Smooth muscle cell (in vitro differentiated cells): ENCODE measurements around the gene LRRC4. TPM values are rescaled to one million over a fixed set of nuclear protein-coding genes. Genes with fewer than 3 reads are reported as not detected.

Experiments
- DNase-seq: peaks from one replicate; lab custom pipeline; 2025; ENCODE audit not compliant: unreplicated experiment; lab: John Stamatoyannopoulos, UW
- H2AFZ ChIP-seq: fragments of 200-600 bp; sonication (generic); 2 replicates; pipeline ENCODE4 v1.6.0; 2016; ENCODE audit warnings: antibody characterized with exemption, low read depth, mild to moderate bottlenecking
- H3F3A ChIP-seq: fragments of 200-600 bp; sonication (generic); 2 replicates; pipeline ENCODE4 v1.6.0; 2017; ENCODE audit warnings: antibody characterized with exemption, low read depth
- H3K27ac ChIP-seq: fragments of 200-600 bp; sonication (generic); 2 replicates; pipeline ENCODE4 v1.5.1; 2016; ENCODE audit warnings: low read depth, mild to moderate bottlenecking
- H3K27me3 ChIP-seq: fragments of 200-600 bp; sonication (generic); 2 replicates; pipeline ENCODE4 v1.6.1; 2016; ENCODE audit warnings: low read depth, mild to moderate bottlenecking
- H3K36me3 ChIP-seq: fragments of 200-600 bp; sonication (generic); 2 replicates; pipeline ENCODE4 v1.5.1; 2016; ENCODE audit warnings: low read depth
- H3K4me1 ChIP-seq: fragments of 200-600 bp; sonication (generic); 2 replicates; pipeline ENCODE4 v1.5.1; 2016; ENCODE audit warnings: low read depth
- H3K4me2 ChIP-seq: fragments of 200-600 bp; sonication (generic); 2 replicates; pipeline ENCODE4 v1.6.0; 2016; ENCODE audit warnings: mild to moderate bottlenecking
- H3K4me3 ChIP-seq: fragments of 200-600 bp; sonication (generic); 2 replicates; pipeline ENCODE4 v1.5.1; 2016; ENCODE audit warnings: mild to moderate bottlenecking
- H3K79me2 ChIP-seq: fragments of 200-600 bp; sonication (generic); 2 replicates; pipeline ENCODE4 v1.6.0; 2016; ENCODE audit warnings: low read depth, mild to moderate bottlenecking
- H3K9ac ChIP-seq: fragments of 200-600 bp; sonication (generic); 2 replicates; pipeline ENCODE4 v1.6.0; 2016; ENCODE audit warnings: low read depth
- H3K9me3 ChIP-seq: fragments of 200-600 bp; sonication (generic); replicated peaks from 2 replicates; pipeline ENCODE4 v1.5.1; 2016; ENCODE audit warnings: low read depth
- H4K20me1 ChIP-seq: fragments of 200-600 bp; sonication (generic); 2 replicates; pipeline ENCODE4 v1.6.0; 2016; ENCODE audit warnings: low read depth
- CTCF ChIP-seq: fragments of 200-600 bp; sonication (generic); IDR thresholded peaks from 2 replicates; pipeline ENCODE4 v1.5.1; 2017; ENCODE audit warnings: borderline replicate concordance, mild to moderate bottlenecking, antibody characterized with exemption; ENCODE audit not compliant: insufficient read depth, poor library complexity, severe bottlenecking
- WGBS: methylation state at CpG from one replicate; pipeline ENCODE4 v1.1.7; 2016; ENCODE audit warnings: low lambda C conversion rate; 5-methylcytosine and 5-hydroxymethylcytosine counted together
- polyA plus RNA-seq: library from polyadenylated mRNA; unstranded; fragments of >200 nt; fragmentation: Nextera tagmentation; extraction: Ambion mirVana; gene quantifications from 2 replicates; pipeline ENCODE4 v1.2.1, GENCODE V29; 2016
- total RNA-seq: library from RNA; depleted of rRNA; stranded (reverse); fragments of >200 nt; gene quantifications from 2 replicates; pipeline ENCODE4 v1.2.3, GENCODE V29; 2014

Gene LRRC4
- total and polyA plus RNA-seq, 2 experiments from 2014 or later = not detected

- Histone ChIP-seq H3K4me2 (no peak overlapping the region), H3K4me3 (no peak overlapping the region), H3F3A (no peaks in the 10 kb centered on the region), H3K4me1 (no peaks in the 10 kb centered on the region), H4K20me1 (peaks cover 100% of the 10 kb centered on the region), H3K9ac (no peak overlapping the region), H3K9me3 (no peaks in the 10 kb centered on the region), H3K36me3 (no peaks in the 10 kb centered on the region), H3K79me2 (peaks cover 3% of the 10 kb centered on the region), H3K27ac (no peak overlapping the region), H2AFZ (no peak overlapping the region), H3K27me3 (no peaks in the 10 kb centered on the region)
- DNase-seq = no peak
- 96% methylated on average over 7 of the region's 7 CpGs for WGBS
- TF ChIP-seq CTCF = no peak
Measured at GRCh38 chr7:128005117-128005516, 26.1 kb downstream of the LRRC4 start.

- H3K9me3 ChIP-seq = no peaks in the 10 kb centered on the region
- 93% methylated on average over 6 of the region's 6 CpGs for WGBS
- no peak overlapping the region for H3K4me2 ChIP-seq
- no peak for DNase-seq
- no peaks in the 10 kb centered on the region for H3K36me3 ChIP-seq
- H4K20me1 ChIP-seq = peaks cover 100% of the 10 kb centered on the region
- no peaks in the 10 kb centered on the region for H3K27me3 ChIP-seq
- no peak overlapping the region for H3K9ac ChIP-seq
- H3K79me2 ChIP-seq = peaks cover 3% of the 10 kb centered on the region
- TF ChIP-seq CTCF = no peak
- no peak overlapping the region for H3K4me3 ChIP-seq
- H3K27ac ChIP-seq = no peak overlapping the region
- no peaks in the 10 kb centered on the region for H3K4me1 ChIP-seq
- no peaks in the 10 kb centered on the region for H3F3A ChIP-seq
- no peak overlapping the region for H2AFZ ChIP-seq
Measured at GRCh38 chr7:128004623-128005022, 26.6 kb downstream of the LRRC4 start.

- 73% methylated on average over 2 of the region's 2 CpGs for WGBS
- DNase-seq = no peak
- Histone ChIP-seq H2AFZ (no peak overlapping the region), H3K79me2 (peaks cover 3% of the 10 kb centered on the region), H3K27ac (no peak overlapping the region), H4K20me1 (peaks cover 100% of the 10 kb centered on the region), H3K36me3 (no peaks in the 10 kb centered on the region), H3K9me3 (no peaks in the 10 kb centered on the region), H3K4me2 (no peak overlapping the region), H3K9ac (no peak overlapping the region), H3K4me3 (no peak overlapping the region), H3F3A (no peaks in the 10 kb centered on the region), H3K4me1 (no peaks in the 10 kb centered on the region), H3K27me3 (no peaks in the 10 kb centered on the region)
- no peak for TF ChIP-seq CTCF
Measured at GRCh38 chr7:128003787-128004186, 27.4 kb downstream of the LRRC4 start.

GRCh38 chr7:128003167-128003566, 28.1 kb downstream of the LRRC4 start:
- Histone ChIP-seq H3K79me2 (peaks cover 3% of the 10 kb centered on the region), H3K27ac (no peak overlapping the region), H3K4me2 (no peak overlapping the region), H3F3A (no peaks in the 10 kb centered on the region), H3K4me3 (no peak overlapping the region), H3K9ac (no peak overlapping the region), H2AFZ (no peak overlapping the region), H3K9me3 (no peaks in the 10 kb centered on the region), H4K20me1 (peaks cover 100% of the 10 kb centered on the region), H3K36me3 (no peaks in the 10 kb centered on the region), H3K4me1 (no peaks in the 10 kb centered on the region), H3K27me3 (no peaks in the 10 kb centered on the region)
- no peak for TF ChIP-seq CTCF
- DNase-seq = no peak
- 96% methylated on average over 3 of the region's 3 CpGs for WGBS
